Jurkat, Clone E6-1 (cell line): ENCODE measurements around the gene TUBB4A.
"Not testable (repeated sequence)": the region's sequence is repeated elsewhere in the genome, so short reads cannot be mapped to it uniquely, and the experiment has no call there.

Experiments
- DNase-seq: peaks from one replicate; pipeline ENCODE4 v3.0.0-alpha.2; 2011; ENCODE audit warnings: low read depth, low spot score
- H3K4me3 ChIP-seq: 2 replicates; pipeline ENCODE4 v1.5.1; 2011; ENCODE audit warnings: mild to moderate bottlenecking, low read length, control low read depth, moderate library complexity

Gene TUBB4A

GRCh38 chr19:6528544-6529121 lies 26.5 kb upstream of the TUBB4A start:
- H3K4me3 ChIP-seq: no peak overlapping the region
- no peak for DNase-seq

- no peak overlapping the region for H3K4me3 ChIP-seq
These were observed 25.9 kb upstream of the TUBB4A start for GRCh38 chr19:6527893-6528543.

DNA sequence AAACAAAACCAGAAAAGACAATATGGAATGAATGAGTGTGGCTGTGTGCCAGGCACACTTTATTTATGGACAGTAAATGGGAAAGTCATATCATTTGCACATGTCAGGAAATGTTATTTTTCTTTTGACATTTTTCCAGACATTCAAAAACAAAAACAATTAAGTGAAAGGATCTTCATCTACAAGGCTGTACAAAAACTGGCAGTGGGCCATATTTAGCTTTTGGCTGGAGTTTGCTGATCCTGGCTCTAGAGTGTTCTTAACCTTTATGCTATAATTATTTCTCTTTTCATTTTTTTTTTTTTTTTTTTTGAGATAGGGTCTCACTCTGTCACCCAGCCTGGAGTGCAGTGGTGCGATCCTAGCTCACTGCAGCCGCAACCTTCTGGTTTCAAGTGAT lies 22.2 kb upstream of the TUBB4A start:
- H3K4me3 ChIP-seq: no peak overlapping the region
- DNase-seq: no peak

More at GRCh38 chr19:6527893-6528543, 25.9 kb upstream of the TUBB4A start:
- no peak for DNase-seq

DNA sequence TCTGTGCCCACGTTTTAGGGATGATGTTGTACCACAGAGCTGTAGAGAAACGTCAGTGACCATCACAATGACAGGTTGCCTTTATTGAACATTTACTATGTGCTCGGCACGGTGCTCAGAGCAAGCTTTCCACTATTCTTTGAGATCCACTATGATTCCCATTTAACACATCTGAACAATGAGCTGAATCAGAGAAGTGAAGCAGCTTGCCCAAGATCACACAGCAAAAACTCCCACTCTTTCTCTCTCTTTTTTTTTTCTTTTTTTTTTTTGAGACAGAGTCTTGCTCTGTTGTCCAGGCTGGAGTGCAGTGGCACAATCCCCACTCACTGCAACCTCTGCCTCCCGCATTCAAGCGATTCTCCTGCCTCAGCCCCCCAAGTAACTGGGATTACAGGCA lies 20.6 kb upstream of the TUBB4A start:
- no peak overlapping the region for H3K4me3 ChIP-seq
- DNase-seq: no peak

DNA sequence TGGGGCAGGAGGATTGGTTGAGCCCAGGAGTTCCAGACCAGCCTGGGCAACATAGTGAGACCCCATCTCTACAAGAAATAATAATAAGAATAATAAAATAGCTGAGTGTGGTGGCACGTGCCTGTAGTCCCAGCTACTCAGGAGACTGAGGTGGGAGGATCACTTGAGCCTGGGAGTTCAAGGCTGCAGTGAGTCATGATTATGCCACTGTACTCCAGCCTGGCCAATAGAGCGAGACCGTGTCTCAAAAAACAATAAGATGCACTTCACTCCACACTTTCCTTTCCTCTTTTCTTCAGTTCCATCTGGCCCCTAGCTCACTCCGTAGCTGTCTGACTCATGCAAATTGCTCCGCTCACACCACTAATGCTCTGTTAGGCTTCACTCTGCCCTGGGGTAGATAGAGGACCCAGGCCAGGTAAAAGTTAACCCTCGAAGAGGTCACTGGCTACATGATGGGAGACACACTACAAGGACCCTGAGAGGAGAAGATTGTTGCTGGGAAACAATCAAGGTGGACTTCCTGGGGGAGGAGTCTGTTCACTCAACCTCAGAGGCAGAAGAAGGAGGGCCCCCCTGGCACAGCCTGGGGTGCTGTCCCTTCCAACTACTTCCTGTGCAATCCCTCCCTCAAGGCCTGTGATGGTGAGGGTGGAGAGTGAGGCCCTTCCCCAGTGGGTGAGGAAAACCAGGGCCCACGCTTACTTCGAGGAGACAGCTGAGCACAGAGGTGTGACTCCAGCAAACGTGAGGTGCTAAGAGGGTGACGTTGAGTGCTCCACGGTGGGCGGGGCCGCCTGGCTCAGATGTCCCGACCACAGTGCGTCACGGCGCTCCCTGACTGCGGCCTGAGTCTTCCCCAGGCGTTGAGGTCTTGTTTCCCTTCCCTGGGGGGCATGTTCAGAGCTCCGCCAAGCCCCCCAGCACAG lies 19.9 kb upstream of the TUBB4A start:
- H3K4me3 ChIP-seq: no peak overlapping the region
- no peak for DNase-seq

GRCh38 chr19:6519289-6519688 lies 17.2 kb upstream of the TUBB4A start:
- no peak overlapping the region for H3K4me3 ChIP-seq
- no peak for DNase-seq

DNA sequence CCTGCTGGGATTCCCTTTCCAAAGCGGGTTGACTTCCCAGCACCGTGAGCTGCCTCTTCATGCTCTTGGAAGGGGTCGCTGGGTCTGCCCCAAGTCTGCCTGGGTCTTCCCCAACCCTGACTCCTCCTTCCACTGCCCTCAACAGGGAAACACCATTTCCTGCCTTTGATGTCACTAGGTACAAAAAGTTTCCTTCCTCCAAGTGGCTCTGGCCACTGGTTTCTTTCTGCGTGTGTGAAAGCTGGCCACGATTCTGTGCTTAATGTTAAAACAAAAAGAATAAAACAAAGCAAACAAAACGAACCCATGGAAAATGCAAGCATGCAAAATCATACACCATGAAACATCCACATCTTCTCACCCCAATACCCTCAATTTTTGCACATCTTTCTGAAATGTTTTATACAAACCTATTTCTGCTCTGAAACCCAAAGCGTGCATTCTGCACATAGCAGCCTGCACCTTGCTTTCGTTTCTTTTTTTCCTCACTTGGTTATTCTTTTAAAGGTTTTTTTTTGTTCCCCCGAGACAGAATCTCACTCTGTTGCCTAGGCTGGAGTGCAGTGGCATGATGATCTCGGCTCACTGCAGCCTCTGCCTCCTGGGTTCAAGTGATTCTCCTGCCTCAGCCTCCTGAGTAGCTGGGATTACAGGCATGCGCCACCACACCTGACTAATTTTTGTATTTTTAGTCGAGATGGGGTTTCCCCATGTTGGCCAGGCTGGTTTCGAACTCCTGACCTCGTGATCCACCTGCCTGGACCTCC lies 16.2 kb upstream of the TUBB4A start:
- H3K4me3 ChIP-seq: no peak overlapping the region

DNA sequence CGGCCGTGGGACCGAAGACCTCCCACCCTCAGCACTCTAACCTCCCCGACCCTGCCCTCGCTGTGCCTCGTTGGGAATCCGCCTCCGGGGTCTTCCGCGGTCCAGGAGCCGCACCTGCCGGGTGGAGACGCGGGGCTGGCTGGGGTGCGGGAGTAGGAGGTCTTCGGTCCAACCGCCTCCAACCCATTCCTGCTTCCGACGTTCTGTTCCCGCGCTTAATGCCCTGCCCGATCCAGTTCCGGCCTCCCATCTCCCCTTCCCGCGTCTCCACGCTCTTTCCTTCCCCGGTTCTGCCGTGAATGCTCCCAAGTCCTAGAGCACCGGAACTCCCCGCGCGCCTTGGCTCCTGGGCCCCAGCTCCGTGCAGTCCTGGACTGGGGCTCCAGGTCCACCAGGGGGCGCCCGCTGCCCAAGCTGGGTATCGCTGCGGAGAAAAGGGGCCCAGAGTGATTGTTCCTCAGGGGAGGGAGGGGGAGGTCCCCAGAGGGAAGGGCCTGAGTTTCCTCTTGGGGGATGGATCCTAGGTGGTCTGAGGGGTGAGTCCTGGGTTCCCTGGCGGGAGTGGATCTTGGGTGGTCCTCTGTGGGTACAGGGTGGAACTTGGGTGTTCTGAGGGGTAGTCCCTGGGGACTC lies 14.7 kb upstream of the TUBB4A start:
- DNase-seq: peak; percentile 73
- H3K4me3 ChIP-seq: peak overlapping the region; percentile 82

More for the DNA sequence above, 16.2 kb upstream of the TUBB4A start:
- no peak for DNase-seq

GRCh38 chr19:6516018-6516658 lies 14.0 kb upstream of the TUBB4A start:
- peak overlapping the region; percentile 82 for H3K4me3 ChIP-seq
- peak; percentile 91 for DNase-seq

- DNase-seq: no peak
- H3K4me3 ChIP-seq: no peak overlapping the region
These were observed 12.9 kb upstream of the TUBB4A start for GRCh38 chr19:6514926-6515544.

DNA sequence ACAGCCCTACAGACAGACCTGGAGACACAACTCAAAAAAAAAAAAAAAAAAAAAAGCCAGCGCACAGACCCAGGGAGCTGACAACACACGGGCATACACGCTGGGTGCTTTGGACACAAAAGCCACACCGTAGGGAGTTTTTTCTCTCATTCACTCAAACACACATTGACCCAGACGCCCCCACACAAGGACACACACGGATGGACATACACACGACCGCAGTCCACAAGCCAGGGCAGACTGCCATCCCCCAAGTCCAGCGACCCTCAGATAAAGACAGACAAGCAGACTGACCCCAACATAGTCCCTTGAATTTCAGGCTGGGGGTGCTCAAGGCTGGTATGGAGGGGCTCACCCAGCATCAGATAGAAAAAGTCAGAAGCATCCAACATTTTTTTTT lies 12.0 kb upstream of the TUBB4A start:
- DNase-seq: no peak
- no peak overlapping the region for H3K4me3 ChIP-seq

DNA sequence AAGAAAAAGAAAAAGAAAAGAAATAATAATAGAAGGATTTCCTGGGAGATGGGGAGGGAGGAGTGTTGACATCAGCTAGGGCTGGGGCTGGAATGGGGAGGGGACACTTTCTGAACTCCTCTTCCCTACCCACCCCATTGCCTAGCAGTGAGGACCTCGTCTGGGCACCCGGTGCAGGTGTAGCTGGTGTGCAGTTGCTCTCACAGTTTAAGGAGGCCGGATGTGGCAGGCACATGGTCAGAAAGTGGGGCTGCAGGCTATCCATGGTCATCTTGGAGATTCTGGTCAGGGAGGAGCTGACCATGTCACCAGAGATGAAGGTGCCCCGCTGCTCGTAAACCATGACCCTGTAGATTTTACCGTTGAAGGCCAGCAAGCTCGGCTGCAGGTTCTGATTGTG lies 8.5 kb upstream of the TUBB4A start:
- DNase-seq: no peak
- no peak overlapping the region for H3K4me3 ChIP-seq

- no peak for DNase-seq
- H3K4me3 ChIP-seq: no peak overlapping the region
These were observed 7.2 kb upstream of the TUBB4A start for GRCh38 chr19:6509118-6509971.

DNA sequence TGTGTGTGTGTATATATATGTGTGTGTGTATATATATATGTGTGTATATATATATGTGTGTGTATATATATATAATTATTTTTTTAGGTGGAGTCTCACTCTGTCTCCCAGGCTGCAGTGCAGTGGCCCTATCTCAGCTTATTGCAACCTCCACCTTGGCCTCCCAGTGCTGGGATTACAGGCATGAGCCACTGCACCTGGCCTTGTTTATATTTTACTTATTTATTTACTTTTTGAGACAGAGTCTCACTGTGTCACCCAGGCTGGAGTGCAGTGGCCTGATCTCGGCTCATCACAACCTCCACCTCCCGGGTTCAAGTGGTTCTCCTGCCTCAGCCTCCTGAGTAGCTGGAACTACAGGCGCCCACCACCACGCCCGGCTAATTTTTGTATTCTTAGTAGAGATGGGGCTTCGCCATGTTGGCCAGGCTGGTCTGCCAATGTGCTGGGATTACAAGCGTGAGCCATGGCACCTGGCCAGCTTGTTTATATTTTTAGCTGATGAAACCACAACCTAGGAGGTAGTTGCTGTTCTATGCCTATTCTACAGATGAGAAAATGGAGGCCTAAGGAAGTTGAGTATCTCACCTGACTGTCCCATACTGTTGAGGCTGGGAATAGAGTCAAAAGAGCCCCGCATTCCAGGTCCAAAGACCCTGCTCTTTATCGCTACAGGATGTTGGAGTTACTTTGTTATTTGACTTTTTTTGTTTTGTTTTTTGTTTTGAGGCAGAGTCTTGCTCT lies 6.1 kb upstream of the TUBB4A start:
- H3K4me3 ChIP-seq, DNase-seq: not testable (repeated sequence)

- DNase-seq: no peak
- H3K4me3 ChIP-seq: no peak overlapping the region
These were observed 1.5 kb upstream of the TUBB4A start for GRCh38 chr19:6503407-6504201.
